GM19023 (cell line): Measurements from ENCODE around the gene CAPN2.
A peak's percentile ranks its signal among the peaks of the same experiment; 100 is the strongest.
"Not testable (repeated sequence)": the region's sequence is repeated elsewhere in the genome, so short reads cannot be mapped to it uniquely, and the experiment has no call there.

Experiments
- ATAC-seq: cut with Tn5 transposase; IDR thresholded peaks from one replicate; pipeline ENCODE4 v1.9.1; 2021; ENCODE audit warnings: mild to moderate bottlenecking, moderate library complexity; ENCODE audit not compliant: unreplicated experiment

CAPN2 gene

GRCh38 chr1:223738465-223739365 lies 26.4 kb downstream of the CAPN2 start:
- ATAC-seq = no peak

GRCh38 chr1:223739366-223740037 lies 27.2 kb downstream of the CAPN2 start:
- ATAC-seq = no peak

DNA sequence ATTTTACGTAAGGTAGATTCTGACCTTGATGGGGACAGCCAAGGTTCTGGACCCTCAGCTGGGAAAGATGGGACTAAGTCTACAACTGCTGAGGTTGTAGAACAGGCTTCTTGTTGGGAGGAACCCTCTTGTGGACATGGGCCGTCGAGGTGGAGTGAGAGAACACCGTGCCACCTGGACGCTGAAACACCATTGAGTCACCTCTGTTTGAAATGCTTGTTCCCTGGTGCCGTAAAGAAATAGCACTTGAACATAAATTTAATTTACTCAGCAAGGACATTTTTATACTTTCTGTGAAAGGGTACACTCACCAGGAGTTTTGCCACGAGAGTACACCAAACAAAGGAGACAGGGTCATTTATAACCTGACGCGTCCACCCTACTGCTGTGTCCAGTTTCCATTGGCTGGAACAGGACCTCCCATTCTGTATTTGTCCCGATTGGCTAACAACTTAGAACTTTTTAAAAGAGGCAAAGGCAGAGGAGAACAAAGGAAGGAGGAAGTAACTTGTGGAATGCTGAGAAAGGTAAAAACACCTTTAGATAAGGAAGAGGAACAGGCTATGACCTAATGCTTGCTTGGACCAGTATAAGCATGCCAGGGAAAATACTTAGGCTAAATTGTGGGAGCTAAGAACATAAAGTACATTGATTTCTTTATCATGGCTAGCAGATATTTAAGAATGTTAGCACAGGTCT lies 27.8 kb downstream of the CAPN2 start:
- not testable (repeated sequence) for ATAC-seq

DNA sequence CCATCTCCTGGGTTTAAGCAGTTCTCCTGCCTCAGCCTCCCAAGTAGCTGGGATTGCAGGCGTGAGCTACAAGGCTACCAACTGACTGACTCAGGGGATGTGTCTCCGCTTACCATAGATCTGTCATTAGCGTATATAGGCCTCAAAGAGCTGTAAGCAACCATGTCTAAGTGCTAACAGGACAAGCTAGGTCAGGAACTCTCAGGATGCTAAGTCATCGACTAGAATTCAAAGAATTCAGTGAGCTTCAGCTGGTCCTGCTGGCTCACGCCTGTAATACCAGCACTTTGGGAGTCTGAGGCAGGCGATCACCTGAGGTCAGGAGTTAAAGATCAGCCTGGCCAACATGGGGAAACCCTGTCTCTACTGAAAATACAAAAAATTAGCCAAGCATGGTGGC lies 29.5 kb downstream of the CAPN2 start:
- no peak for ATAC-seq

DNA sequence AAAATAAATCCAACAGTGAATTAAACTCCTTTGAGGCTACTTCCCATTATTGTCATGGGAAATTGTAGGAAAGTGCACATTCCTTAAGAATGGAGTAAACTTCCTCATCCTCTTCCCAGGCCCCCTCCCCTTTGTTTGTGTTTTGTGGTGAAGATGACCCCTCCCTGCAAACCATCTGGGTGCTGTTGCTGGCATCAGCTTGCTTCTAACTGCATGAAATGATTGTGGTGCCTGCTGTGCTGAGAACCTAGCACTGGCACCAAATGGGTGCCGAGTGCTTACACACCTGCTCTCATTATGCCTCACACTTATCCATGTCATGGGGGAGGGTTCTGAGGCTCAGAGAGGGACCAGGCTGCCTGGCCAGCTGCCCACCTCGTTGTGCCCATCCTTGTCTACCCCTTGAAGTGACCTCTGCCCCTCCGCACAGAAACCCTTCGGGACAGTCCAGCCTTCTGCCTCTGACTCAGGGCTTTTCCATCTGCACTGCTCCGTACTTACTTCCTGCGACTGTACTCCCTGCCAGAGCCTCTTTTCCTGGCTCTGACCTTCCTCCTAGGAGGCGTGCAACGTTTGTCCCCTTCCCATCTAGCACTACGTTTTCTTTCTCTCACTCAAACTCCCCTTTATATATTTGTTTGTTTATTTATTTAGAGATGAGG lies 30.6 kb downstream of the CAPN2 start:
- no peak for ATAC-seq

- ATAC-seq = no peak
Observed at GRCh38 chr1:223745731-223746130, 33.4 kb downstream of the CAPN2 start.

GRCh38 chr1:223747838-223748335 lies 35.5 kb downstream of the CAPN2 start:
- peak; percentile 7 for ATAC-seq

DNA sequence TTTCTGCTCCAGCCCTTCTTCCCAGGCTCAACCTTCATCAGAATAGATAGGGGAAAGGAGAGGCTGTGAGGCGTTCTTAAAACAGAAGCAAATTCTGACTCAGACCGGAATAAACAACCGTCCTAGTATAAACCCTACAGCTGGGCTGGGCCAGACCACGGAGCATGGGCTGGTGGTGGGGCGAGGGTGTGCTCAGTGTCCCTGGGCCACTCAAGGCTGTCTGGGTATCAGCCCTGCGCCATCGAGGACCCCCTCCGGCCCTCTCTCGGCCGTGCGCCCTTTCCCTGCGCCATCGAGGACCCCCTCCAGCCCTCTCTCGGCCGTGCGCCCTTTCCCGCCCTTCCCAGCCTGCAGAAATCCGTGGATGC lies 36.0 kb downstream of the CAPN2 start:
- peak; percentile 51 for ATAC-seq

DNA sequence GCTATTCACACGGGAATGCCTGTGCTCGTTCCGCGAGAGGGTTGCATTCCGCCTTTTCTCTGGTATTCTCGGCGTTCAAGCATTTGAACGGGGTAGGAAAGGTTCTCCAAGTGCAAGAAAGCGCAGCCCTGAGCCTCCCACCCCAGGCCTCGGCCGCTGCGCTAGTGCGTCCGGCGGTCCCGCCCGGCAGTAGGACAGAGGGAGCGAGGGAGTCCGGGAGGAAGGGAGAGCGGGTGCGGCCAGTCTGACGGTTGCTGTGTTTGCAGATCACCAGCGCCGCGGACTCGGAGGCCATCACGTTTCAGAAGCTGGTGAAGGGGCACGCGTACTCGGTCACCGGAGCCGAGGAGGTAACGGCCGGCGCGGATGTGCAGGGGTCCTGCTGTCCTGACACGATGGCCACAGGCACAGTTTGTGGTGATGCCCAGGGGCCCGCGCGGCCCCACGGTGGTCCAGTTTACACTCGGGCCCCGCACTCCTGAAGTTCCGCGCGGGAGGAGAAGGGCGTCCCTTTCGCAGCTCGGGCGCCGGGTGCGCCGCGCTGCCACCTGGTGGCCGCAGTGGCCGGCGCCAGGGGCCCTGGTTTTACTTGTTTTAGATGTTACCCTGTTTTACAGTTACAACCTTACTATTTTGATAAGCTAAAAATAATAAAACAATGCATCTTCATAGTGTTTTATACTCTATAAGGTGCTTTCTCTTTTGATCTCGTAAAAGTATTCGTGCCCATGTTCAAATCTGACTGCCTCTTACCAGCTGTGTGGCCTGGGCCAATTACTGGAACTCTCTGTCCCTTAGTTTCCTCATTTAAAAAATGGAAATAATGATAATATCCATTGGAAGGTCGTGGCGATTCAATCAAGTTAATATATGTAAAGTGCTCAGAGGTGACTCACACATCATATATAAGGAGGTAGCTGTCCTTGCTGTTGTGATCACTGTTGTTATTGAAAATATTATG lies 36.7 kb downstream of the CAPN2 start:
- ATAC-seq = peak; percentile 62

DNA sequence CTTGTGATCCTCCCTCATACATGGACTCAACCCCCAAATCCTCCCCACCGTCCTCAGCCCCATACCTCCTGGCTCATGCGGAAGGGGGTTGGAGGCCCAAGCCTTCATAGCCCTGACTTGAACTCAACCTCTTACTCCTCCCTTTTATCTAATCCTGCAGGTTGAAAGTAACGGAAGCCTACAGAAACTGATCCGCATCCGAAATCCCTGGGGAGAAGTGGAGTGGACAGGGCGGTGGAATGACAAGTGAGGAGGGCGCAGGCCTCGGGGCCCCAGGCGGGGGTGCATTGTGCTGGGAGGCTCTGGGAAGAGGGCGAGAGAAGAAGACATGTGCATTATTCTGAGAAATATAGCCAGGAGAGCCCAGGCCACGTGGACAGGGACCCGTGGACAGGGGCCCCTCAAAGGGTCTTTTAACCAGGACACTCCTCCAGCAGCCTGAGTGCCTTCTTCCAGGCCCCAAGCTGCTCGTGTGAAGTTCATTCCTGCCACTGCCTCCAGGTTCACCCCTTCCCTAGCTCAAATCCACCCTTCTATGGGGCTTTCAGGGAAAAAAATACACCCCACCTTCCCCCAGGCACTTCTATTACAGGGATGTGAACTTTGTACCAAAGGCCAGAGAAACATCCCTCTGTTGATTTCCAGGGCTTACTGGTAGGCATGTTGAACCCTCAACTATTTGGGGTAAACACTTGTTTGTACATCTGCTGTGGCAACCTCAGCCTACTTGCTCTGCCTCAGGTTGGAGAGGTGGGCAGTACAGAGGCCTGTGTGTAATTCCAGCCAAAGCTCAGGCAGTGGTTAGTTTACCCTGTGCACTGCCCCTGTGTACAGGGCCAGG lies 38.6 kb downstream of the CAPN2 start:
- no peak for ATAC-seq

- ATAC-seq = no peak
Observed at GRCh38 chr1:223751696-223752095, 39.4 kb downstream of the CAPN2 start.

GRCh38 chr1:223752721-223753515 lies 40.6 kb downstream of the CAPN2 start:
- ATAC-seq = no peak

- ATAC-seq = no peak
Observed at GRCh38 chr1:223754681-223755431, 42.5 kb downstream of the CAPN2 start.

DNA sequence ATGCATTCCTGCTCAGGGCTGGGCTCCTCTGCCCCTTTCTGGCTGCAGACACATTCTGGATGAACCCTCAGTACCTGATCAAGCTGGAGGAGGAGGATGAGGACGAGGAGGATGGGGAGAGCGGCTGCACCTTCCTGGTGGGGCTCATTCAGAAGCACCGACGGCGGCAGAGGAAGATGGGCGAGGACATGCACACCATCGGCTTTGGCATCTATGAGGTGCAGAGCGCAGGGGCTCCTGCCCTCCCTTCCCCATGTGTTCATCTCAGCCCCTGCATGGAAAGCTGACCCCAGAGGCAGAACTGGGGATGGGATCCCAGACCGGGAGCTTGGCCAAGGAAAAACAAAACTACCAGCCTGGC lies 43.1 kb downstream of the CAPN2 start:
- ATAC-seq = no peak

- no peak for ATAC-seq
Observed at GRCh38 chr1:223755992-223756775, 43.8 kb downstream of the CAPN2 start.

DNA sequence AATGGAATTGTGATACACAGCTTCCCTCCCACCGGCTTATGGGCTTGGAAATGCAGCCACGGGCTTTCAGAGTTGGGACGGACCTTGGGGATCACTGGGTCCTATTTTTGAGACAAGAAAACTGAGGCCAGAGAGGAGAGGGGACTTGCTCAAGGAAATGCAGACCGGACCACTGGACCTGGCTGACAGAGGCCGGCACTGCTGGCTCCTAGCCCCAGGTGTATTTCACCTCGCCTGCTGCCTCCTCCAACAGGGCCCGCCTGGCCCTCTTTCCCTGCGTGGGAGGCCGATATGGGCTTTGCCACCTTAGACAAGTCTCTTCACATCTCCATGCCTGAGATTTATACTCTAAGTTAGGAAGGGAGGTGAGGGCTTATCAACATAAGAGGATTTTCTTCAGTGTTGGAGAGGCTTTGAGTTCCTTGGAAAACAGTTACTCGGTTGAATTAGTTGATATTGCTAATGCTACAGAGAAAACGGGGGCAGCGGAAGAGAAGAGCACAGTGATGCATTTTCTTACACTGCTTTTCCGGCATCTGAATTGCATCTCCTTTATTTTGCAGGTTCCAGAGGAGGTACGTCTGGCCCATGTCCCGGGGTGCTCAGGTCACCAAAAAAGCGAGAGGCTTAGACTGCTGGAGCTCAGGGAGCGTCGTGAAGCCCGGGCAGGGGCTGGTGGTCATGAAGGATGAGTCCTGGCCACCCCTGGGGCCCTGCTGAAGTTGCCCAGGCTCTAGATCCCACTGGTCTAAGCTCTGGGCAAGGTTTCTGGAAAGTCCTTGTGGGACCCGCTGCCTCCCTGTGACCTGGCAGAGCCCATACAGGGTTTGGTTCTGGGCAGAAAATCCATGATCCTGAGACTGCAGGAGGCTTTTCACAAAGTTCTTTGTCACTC lies 44.7 kb downstream of the CAPN2 start:
- no peak for ATAC-seq
